ENCODE data around the gene TMEM31.
"Not testable (repeated sequence)": the region's sequence is repeated elsewhere in the genome, so short reads cannot be mapped to it uniquely, and the experiment has no call there.

TMEM31 gene

DNA sequence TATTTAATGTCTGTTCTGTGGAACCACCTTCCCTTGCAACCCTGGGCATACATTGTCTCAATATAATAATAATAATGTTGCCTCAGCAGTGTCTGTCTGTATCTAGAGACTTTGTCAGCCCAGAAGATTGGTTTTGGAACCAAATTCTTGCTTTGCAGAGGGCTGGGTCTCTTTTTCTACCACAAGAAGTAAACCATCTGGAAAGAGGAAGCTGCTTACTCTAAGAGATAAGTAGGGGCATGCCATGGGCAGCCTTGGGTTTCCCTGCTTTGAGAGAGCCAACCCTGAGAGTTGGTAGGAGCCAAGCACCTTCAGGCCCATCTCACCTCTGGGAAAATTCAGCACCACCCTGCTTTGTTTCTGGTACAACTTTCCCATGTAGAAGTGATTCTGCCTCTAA is 27.0 kb downstream of the TMEM31 start:
- H3K4me3 ChIP-seq (ENCODE audit: low read length): no peak overlapping the region

GRCh38 chrX:103739421-103739820 is 28.7 kb downstream of the TMEM31 start:
- no peak for TF ChIP-seq ZNF274 (IDR thresholded peaks at IDR 0.05; ENCODE audit: low read depth, low read length)
- H3K4me3 ChIP-seq (ENCODE audit: low read length): no peak overlapping the region

More for the DNA sequence above, 27.0 kb downstream of the TMEM31 start:
- no peak for TF ChIP-seq ZNF274 (IDR thresholded peaks at IDR 0.05; ENCODE audit: low read depth, low read length)

- no peak overlapping the region for H3K4me3 ChIP-seq (ENCODE audit: low read length)
- no peak for TF ChIP-seq ZNF274 (IDR thresholded peaks at IDR 0.05; ENCODE audit: low read depth, low read length)
These were observed 31.2 kb downstream of the TMEM31 start for GRCh38 chrX:103741879-103742278.

DNA sequence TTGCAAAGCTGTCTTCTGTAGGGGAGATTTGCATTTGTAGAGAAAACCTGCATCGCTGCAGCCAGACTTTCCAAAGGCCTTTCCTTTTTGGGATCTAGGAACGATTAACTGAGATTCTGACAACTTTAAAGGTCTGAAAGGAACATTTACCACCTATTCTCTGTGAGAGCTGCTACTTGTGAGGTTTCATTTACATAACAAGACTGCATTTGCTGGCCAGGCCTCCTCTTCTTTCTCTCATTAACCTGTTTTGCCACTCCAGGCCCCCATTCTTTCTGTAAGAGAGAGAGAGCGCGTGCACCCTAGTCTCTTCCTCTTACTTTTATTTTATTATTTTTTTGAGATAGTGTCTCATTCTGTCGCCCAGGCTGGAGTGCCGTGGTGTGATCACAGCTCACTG is 31.6 kb downstream of the TMEM31 start:
- no peak for TF ChIP-seq ZNF274 (IDR thresholded peaks at IDR 0.05; ENCODE audit: low read depth, low read length)
- H3K4me3 ChIP-seq (ENCODE audit: low read length): no peak overlapping the region

GRCh38 chrX:103747163-103747562 is 36.5 kb downstream of the TMEM31 start:
- no peak overlapping the region for H3K4me3 ChIP-seq (ENCODE audit: low read length)
- no peak for TF ChIP-seq ZNF274 (IDR thresholded peaks at IDR 0.05; ENCODE audit: low read depth, low read length)

- TF ChIP-seq ZNF274 (IDR thresholded peaks at IDR 0.05; ENCODE audit: low read depth, low read length): no peak
- no peak overlapping the region for H3K4me3 ChIP-seq (ENCODE audit: low read length)
These were observed 43.7 kb downstream of the TMEM31 start for GRCh38 chrX:103754401-103754800.

- no peak overlapping the region for H3K4me3 ChIP-seq (ENCODE audit: low read length)
- no peak for TF ChIP-seq ZNF274 (IDR thresholded peaks at IDR 0.05; ENCODE audit: low read depth, low read length)
These were observed 46.0 kb downstream of the TMEM31 start for GRCh38 chrX:103756736-103757135.

GRCh38 chrX:103758555-103758954 is 47.8 kb downstream of the TMEM31 start:
- no peak overlapping the region for H3K4me3 ChIP-seq (ENCODE audit: low read length)
- TF ChIP-seq ZNF274 (IDR thresholded peaks at IDR 0.05; ENCODE audit: low read depth, low read length): no peak

DNA sequence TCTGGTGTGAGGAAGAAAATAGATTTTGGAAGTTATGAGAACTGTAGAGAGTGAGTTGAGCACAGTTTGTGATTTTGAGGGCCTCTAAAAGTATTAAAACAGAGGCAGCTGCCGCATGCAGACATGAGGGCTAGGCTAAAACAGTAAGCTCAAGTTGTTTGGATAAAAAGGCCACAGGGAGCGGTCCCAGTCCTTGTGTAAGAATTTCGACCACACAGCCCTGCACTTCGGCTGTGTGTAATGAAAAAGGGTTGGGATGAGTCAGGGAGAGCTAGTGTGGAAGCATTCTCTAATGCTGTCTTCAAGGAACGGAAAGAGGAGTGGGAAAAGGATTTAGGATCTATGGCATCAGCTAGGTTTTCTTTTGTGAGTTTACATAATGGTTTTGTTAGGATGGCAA is 52.8 kb downstream of the TMEM31 start:
- not testable (repeated sequence) for H3K4me3 ChIP-seq (ENCODE audit: low read length)

Measured in GM08714 (cell line).